Mesenchymal stem cell (in vitro differentiated cells and primary cell): ENCODE results near the gene C5orf15.

Source experiments
- DNase-seq: peaks from one replicate; pipeline ENCODE4 v3.0.0-alpha.2; 2013
- H2AFZ ChIP-seq: one replicate; pipeline ENCODE4 v1.6.1; 2013; ENCODE audit warnings: low read depth, mild to moderate bottlenecking, control low read depth, inconsistent platforms, low read length, moderate library complexity
- H2AK5ac ChIP-seq: 2 replicates; pipeline ENCODE4 v1.6.1; 2013; ENCODE audit warnings: low read length, moderate library complexity, mild to moderate bottlenecking, inconsistent platforms; ENCODE audit not compliant: severe bottlenecking
- H2BK120ac ChIP-seq: one replicate; pipeline ENCODE4 v1.6.1; 2013; ENCODE audit warnings: low read depth, mild to moderate bottlenecking, inconsistent platforms, low read length, moderate library complexity
- H2BK12ac ChIP-seq, 2 experiments: one replicate each; pipeline ENCODE4 v1.6.1; 2013; ENCODE audit warnings: inconsistent platforms in 2 of 2, low read length in 2 of 2, mild to moderate bottlenecking in 2 of 2, moderate library complexity in 2 of 2, control low read depth in 1 of 2
- H2BK15ac ChIP-seq: one replicate; pipeline ENCODE4 v1.6.1; 2013; ENCODE audit warnings: mild to moderate bottlenecking, low read depth, inconsistent platforms; ENCODE audit not compliant: poor library complexity, severe bottlenecking
- H2BK5ac ChIP-seq: 2 replicates; pipeline ENCODE4 v1.6.1; 2013; ENCODE audit warnings: low read depth, mild to moderate bottlenecking, low read length, control low read depth, inconsistent platforms; ENCODE audit not compliant: poor library complexity, severe bottlenecking
- H3K14ac ChIP-seq, 2 experiments: one replicate each; pipeline ENCODE4 v1.6.1; 2013; ENCODE audit warnings: inconsistent platforms in 2 of 2, low read length in 2 of 2, control low read depth in 1 of 2, mild to moderate bottlenecking in 1 of 2, moderate library complexity in 1 of 2
- H3K18ac ChIP-seq, 2 experiments: one replicate each; pipeline ENCODE4 v1.6.1; 2013; ENCODE audit warnings: inconsistent platforms in 2 of 2, low read length in 2 of 2, control low read depth in 1 of 2, low read depth in 1 of 2, mild to moderate bottlenecking in 1 of 2
- H3K23ac ChIP-seq, 2 experiments: one replicate each; pipeline ENCODE4 v1.6.1; 2013; ENCODE audit warnings: inconsistent platforms in 2 of 2, low read length in 2 of 2, mild to moderate bottlenecking in 2 of 2, moderate library complexity in 2 of 2, control low read depth in 1 of 2
- H3K27ac ChIP-seq: 2 replicates; pipeline ENCODE4 v1.5.1; 2013; ENCODE audit warnings: mild to moderate bottlenecking, moderate library complexity, low read length, control low read depth, inconsistent platforms; ENCODE audit not compliant: poor library complexity, severe bottlenecking
- H3K27me3 ChIP-seq, 2 experiments: 2 replicates each; pipeline versions ENCODE4 v1.6.1 to v1.7.0; 2013; ENCODE audit warnings: low read length in 2 of 2, mild to moderate bottlenecking in 2 of 2, moderate library complexity in 2 of 2, control low read depth in 1 of 2, inconsistent platforms in 1 of 2; ENCODE audit not compliant: control insufficient read depth in 1 of 2, insufficient read depth in 1 of 2
- H3K36me3 ChIP-seq, 2 experiments: 2 replicates each; pipeline versions ENCODE4 v1.6.1 to v1.7.0; 2013; ENCODE audit warnings: low read length in 2 of 2, control low read depth in 1 of 2, inconsistent platforms in 1 of 2, low read depth in 1 of 2, mild to moderate bottlenecking in 1 of 2; ENCODE audit not compliant: insufficient read depth in 2 of 2, control insufficient read depth in 1 of 2
- H3K4ac ChIP-seq, 2 experiments: one replicate each; pipeline ENCODE4 v1.6.1; 2013; ENCODE audit warnings: inconsistent platforms in 2 of 2, low read length in 2 of 2, mild to moderate bottlenecking in 2 of 2, moderate library complexity in 2 of 2, control low read depth in 1 of 2, low read depth in 1 of 2
- H3K4me1 ChIP-seq: 2 replicates; pipeline ENCODE4 v1.6.1; 2013; ENCODE audit warnings: low read depth, low read length, control low read depth; ENCODE audit not compliant: control insufficient read depth, insufficient read depth
- H3K4me2 ChIP-seq: 2 replicates; pipeline ENCODE4 v1.6.1; 2013; ENCODE audit warnings: low read length, mild to moderate bottlenecking, inconsistent platforms; ENCODE audit not compliant: poor library complexity, severe bottlenecking
- H3K4me3 ChIP-seq, 2 experiments: 2 replicates each; pipeline versions ENCODE4 v1.5.1 to v1.7.0; 2013; ENCODE audit warnings: low read length in 2 of 2, mild to moderate bottlenecking in 2 of 2, control low read depth in 1 of 2, low read depth in 1 of 2; ENCODE audit not compliant: insufficient read depth in 1 of 2
- H3K79me1 ChIP-seq: replicated peaks from 2 replicates; pipeline ENCODE4 v1.6.1; 2013; ENCODE audit warnings: mild to moderate bottlenecking, control low read depth, low read length, inconsistent platforms; ENCODE audit not compliant: poor library complexity, severe bottlenecking
- H3K9ac ChIP-seq: 2 replicates; pipeline ENCODE4 v1.7.0; 2013; ENCODE audit warnings: mild to moderate bottlenecking, low read length, moderate library complexity
- H3K9me3 ChIP-seq: 2 replicates; pipeline ENCODE4 v1.7.0; 2013; ENCODE audit warnings: mild to moderate bottlenecking, low read length; ENCODE audit not compliant: control insufficient read depth
- H4K8ac ChIP-seq: one replicate; pipeline ENCODE4 v1.6.1; 2013; ENCODE audit warnings: inconsistent platforms, mild to moderate bottlenecking, low read length, moderate library complexity
- H4K91ac ChIP-seq: one replicate; pipeline ENCODE4 v1.6.1; 2013; ENCODE audit warnings: mild to moderate bottlenecking, low read length, inconsistent platforms
- WGBS: methylation state at CpG from one replicate; pipeline ENCODE4 v1.1.7; 2013; ENCODE audit warnings: mixed read lengths; 5-methylcytosine and 5-hydroxymethylcytosine counted together

C5orf15 gene

GRCh38 chr5:133927300-133928180 is 40.9 kb downstream of the C5orf15 start:
- no peak for DNase-seq
- H3K9me3 ChIP-seq = no peaks in the 10 kb centered on the region

GRCh38 chr5:133926489-133927299 is 41.7 kb downstream of the C5orf15 start:
- H2AK5ac ChIP-seq = peak overlapping the region; percentile 68
- H3K79me1 ChIP-seq = no peaks in the 10 kb centered on the region
- H4K91ac ChIP-seq = no peak overlapping the region
- H3K9ac ChIP-seq = no peak overlapping the region
- no peak for DNase-seq
- H3K4me1 ChIP-seq = peaks cover 33% of the 10 kb centered on the region
- H4K8ac ChIP-seq = no peak overlapping the region
- no peak overlapping the region for H2BK12ac ChIP-seq
- no peaks in the 10 kb centered on the region for H3K9me3 ChIP-seq
- H2BK15ac ChIP-seq = no peak overlapping the region
- no peak overlapping the region for H3K4ac ChIP-seq
- no peak overlapping the region for H3K18ac ChIP-seq
- no peak overlapping the region for H2BK120ac ChIP-seq
- H2BK5ac ChIP-seq = no peak overlapping the region
- H3K23ac ChIP-seq = no peak overlapping the region
- H2AFZ ChIP-seq = no peak overlapping the region
- H3K14ac ChIP-seq = peak overlapping the region in 1 of 2 experiments; percentile 1
- no peak overlapping the region for H3K4me3 ChIP-seq
- H3K4me2 ChIP-seq = peak overlapping the region; percentile 41
- peak overlapping the region; percentile 55 for H3K27ac ChIP-seq
- WGBS = 82% methylated on average over 17 of the region's 17 CpGs
- peaks cover 0 to 60% of the 10 kb centered on the region in 2 experiments for H3K27me3 ChIP-seq
- no peaks in the 10 kb centered on the region for H3K36me3 ChIP-seq

More at GRCh38 chr5:133927300-133928180, 40.9 kb downstream of the C5orf15 start:
- WGBS = 93% methylated on average over 13 of the region's 13 CpGs
- Histone ChIP-seq H3K18ac (no peak overlapping the region), H3K9ac (no peak overlapping the region), H4K8ac (no peak overlapping the region), H3K36me3 (no peaks in the 10 kb centered on the region), H3K4ac (no peak overlapping the region), H3K27me3 (peaks cover 0 to 56% of the 10 kb centered on the region in 2 experiments), H3K79me1 (no peaks in the 10 kb centered on the region), H2AFZ (no peak overlapping the region), H2BK5ac (no peak overlapping the region), H2AK5ac (no peak overlapping the region), H3K4me1 (peaks cover 30% of the 10 kb centered on the region), H2BK15ac (no peak overlapping the region), H2BK120ac (no peak overlapping the region), H3K4me2 (no peak overlapping the region), H4K91ac (no peak overlapping the region), H3K4me3 (no peak overlapping the region), H3K23ac (no peak overlapping the region), H2BK12ac (no peak overlapping the region), H3K14ac (no peak overlapping the region), H3K27ac (peak overlapping the region; percentile 55)

GRCh38 chr5:133925866-133926488 is 42.4 kb downstream of the C5orf15 start:
- Histone ChIP-seq H4K8ac (no peak overlapping the region), H3K14ac (no peak overlapping the region), H3K18ac (no peak overlapping the region), H2BK12ac (no peak overlapping the region), H3K27me3 (peaks cover 0 to 60% of the 10 kb centered on the region in 2 experiments), H2BK5ac (no peak overlapping the region), H3K9ac (no peak overlapping the region), H3K36me3 (no peaks in the 10 kb centered on the region), H2BK120ac (no peak overlapping the region), H4K91ac (no peak overlapping the region), H3K27ac (no peak overlapping the region), H2BK15ac (no peak overlapping the region), H3K4me1 (peaks cover 33% of the 10 kb centered on the region), H3K4me3 (no peak overlapping the region), H3K4me2 (no peak overlapping the region), H3K79me1 (no peaks in the 10 kb centered on the region), H2AFZ (no peak overlapping the region), H3K23ac (no peak overlapping the region), H2AK5ac (peak overlapping the region; percentile 38), H3K9me3 (no peaks in the 10 kb centered on the region), H3K4ac (no peak overlapping the region)
- no peak for DNase-seq
- 75% methylated on average over 12 of the region's 12 CpGs for WGBS
